ENCODE results near the gene SSTR4.

- TF ChIP-seq TCF7L2 (IDR thresholded peaks at IDR 0.05; ENCODE audit: low read depth, low read length) (no peak), POLR2AphosphoS5 (IDR thresholded peaks at IDR 0.05; ENCODE audit: low read depth, low read length) (no peak), SIN3A (IDR thresholded peaks at IDR 0.05; ENCODE audit: borderline replicate concordance, insufficient read depth, low read depth, low read length) (no peak)
- TF ChIP-seq, protein P1, sequence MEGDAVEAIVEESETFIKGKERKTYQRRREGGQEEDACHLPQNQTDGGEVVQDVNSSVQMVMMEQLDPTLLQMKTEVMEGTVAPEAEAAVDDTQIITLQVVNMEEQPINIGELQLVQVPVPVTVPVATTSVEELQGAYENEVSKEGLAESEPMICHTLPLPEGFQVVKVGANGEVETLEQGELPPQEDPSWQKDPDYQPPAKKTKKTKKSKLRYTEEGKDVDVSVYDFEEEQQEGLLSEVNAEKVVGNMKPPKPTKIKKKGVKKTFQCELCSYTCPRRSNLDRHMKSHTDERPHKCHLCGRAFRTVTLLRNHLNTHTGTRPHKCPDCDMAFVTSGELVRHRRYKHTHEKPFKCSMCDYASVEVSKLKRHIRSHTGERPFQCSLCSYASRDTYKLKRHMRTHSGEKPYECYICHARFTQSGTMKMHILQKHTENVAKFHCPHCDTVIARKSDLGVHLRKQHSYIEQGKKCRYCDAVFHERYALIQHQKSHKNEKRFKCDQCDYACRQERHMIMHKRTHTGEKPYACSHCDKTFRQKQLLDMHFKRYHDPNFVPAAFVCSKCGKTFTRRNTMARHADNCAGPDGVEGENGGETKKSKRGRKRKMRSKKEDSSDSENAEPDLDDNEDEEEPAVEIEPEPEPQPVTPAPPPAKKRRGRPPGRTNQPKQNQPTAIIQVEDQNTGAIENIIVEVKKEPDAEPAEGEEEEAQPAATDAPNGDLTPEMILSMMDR (IDR thresholded peaks at IDR 0.05): peak; percentile 21; the same call in 1 of the 2 replicates
- TF ChIP-seq, protein P2, sequence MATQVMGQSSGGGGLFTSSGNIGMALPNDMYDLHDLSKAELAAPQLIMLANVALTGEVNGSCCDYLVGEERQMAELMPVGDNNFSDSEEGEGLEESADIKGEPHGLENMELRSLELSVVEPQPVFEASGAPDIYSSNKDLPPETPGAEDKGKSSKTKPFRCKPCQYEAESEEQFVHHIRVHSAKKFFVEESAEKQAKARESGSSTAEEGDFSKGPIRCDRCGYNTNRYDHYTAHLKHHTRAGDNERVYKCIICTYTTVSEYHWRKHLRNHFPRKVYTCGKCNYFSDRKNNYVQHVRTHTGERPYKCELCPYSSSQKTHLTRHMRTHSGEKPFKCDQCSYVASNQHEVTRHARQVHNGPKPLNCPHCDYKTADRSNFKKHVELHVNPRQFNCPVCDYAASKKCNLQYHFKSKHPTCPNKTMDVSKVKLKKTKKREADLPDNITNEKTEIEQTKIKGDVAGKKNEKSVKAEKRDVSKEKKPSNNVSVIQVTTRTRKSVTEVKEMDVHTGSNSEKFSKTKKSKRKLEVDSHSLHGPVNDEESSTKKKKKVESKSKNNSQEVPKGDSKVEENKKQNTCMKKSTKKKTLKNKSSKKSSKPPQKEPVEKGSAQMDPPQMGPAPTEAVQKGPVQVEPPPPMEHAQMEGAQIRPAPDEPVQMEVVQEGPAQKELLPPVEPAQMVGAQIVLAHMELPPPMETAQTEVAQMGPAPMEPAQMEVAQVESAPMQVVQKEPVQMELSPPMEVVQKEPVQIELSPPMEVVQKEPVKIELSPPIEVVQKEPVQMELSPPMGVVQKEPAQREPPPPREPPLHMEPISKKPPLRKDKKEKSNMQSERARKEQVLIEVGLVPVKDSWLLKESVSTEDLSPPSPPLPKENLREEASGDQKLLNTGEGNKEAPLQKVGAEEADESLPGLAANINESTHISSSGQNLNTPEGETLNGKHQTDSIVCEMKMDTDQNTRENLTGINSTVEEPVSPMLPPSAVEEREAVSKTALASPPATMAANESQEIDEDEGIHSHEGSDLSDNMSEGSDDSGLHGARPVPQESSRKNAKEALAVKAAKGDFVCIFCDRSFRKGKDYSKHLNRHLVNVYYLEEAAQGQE (IDR thresholded peaks at IDR 0.05; ENCODE audit: insufficient read depth in 1 of 2, low read depth in 2 of 2, low read length in 1 of 2): no peak
Measured at GRCh38 chr20:23058240-23058639, 23.1 kb downstream of the SSTR4 start.

Measured in Panc1 (cell line).